Measurements from ENCODE around the gene PLAC1.

DNA sequence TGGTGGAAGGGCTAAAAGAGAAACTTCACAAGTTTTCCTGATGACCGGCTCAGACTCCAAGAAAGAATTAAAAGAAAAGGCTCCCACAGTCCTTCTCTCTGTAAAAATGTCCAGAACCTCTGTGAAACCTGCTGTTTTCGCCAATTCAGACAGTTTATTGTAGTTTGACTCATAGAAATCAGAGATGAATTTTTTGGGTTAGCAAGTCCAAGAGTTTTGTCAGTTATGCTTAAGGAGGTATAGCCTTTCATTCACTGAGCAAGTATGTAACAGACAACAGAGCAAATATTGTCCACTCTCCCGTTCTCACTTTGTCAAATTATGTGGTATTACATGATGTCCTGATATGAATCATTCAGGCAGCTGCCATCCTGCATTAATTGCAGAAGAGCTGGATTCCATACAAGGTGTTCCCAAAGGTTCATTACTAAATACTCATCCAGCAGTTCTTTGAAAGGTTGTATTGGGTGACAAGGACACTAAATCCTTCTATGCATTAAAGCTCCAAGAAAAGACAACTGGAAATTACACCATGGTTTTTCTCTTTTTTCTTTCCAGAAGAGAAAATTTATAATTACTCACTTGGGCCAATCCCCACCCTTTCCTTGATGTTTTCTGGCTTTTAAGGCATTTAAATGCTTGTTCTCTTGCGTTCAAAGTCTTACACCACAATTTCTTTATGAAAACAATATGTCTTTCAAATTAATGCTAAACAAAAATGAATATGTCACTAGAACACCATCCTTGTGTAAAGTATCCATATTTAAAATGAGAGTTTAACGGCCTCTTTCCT is 30.0 kb upstream of the PLAC1 start:
- no peak for TF ChIP-seq EZH2phosphoT487 (IDR thresholded peaks at IDR 0.05; ENCODE audit: low read depth, severe bottlenecking, unreplicated experiment)
- TF ChIP-seq, protein P1, sequence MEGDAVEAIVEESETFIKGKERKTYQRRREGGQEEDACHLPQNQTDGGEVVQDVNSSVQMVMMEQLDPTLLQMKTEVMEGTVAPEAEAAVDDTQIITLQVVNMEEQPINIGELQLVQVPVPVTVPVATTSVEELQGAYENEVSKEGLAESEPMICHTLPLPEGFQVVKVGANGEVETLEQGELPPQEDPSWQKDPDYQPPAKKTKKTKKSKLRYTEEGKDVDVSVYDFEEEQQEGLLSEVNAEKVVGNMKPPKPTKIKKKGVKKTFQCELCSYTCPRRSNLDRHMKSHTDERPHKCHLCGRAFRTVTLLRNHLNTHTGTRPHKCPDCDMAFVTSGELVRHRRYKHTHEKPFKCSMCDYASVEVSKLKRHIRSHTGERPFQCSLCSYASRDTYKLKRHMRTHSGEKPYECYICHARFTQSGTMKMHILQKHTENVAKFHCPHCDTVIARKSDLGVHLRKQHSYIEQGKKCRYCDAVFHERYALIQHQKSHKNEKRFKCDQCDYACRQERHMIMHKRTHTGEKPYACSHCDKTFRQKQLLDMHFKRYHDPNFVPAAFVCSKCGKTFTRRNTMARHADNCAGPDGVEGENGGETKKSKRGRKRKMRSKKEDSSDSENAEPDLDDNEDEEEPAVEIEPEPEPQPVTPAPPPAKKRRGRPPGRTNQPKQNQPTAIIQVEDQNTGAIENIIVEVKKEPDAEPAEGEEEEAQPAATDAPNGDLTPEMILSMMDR (IDR thresholded peaks at IDR 0.05; ENCODE audit: poor library complexity), result no peak
- TF ChIP-seq EZH2 (IDR thresholded peaks at IDR 0.05; ENCODE audit: borderline replicate concordance), result no peak
